ENCODE measurements around the gene GALNT7. TPM values are rescaled to one million over a fixed set of nuclear protein-coding genes. Genes with fewer than 3 reads are reported as not detected.

The GALNT7 gene
- total and polyA plus RNA-seq, 2 of the 13 experiments (the other 11 are each of a cell fraction or from before 2014, with no cell fraction given) = 0.08 to 0.13 TPM

GRCh38 chr4:173370477-173371291 is 202.1 kb downstream of the GALNT7 start, which contains the start of gene SAP30 (continued):
- TF ChIP-seq ZBTB46 (CRISPR knock-in tag; IDR thresholded peaks at IDR 0.05; ENCODE audit: borderline replicate concordance) (no peak), ZNF296 (CRISPR knock-in tag; conservative IDR thresholded peaks at IDR 0.05) (no peak), ZNF558 (CRISPR knock-in tag; IDR thresholded peaks at IDR 0.05; ENCODE audit: borderline replicate concordance) (peak; percentile 57; the same call in 1 of the 2 replicates), ZNF256 (CRISPR knock-in tag; conservative IDR thresholded peaks at IDR 0.05) (no peak), TFAP4 (IDR thresholded peaks at IDR 0.05; ENCODE audit: borderline replicate concordance, low read depth) (peak; percentile 60; the same call in 1 of the 2 replicates), HMG20B (CRISPR knock-in tag; conservative IDR thresholded peaks at IDR 0.05) (no peak), ZNF530 (CRISPR knock-in tag; IDR thresholded peaks at IDR 0.05; ENCODE audit: low read depth) (no peak), ELF4 (CRISPR knock-in tag; IDR thresholded peaks at IDR 0.05; ENCODE audit: borderline replicate concordance) (no peak), FLYWCH1 (CRISPR knock-in tag; IDR thresholded peaks at IDR 0.05) (no peak), GZF1 (CRISPR knock-in tag; IDR thresholded peaks at IDR 0.05) (no peak), ZNF589 (CRISPR knock-in tag; conservative IDR thresholded peaks at IDR 0.05) (no peak), DMAP1 (CRISPR knock-in tag; IDR thresholded peaks at IDR 0.05) (no peak), CEBPB (IDR thresholded peaks at IDR 0.05; ENCODE audit: borderline replicate concordance, low read depth, low read length) (no peak), ZFP37 (CRISPR knock-in tag; IDR thresholded peaks at IDR 0.05; ENCODE audit: borderline replicate concordance) (no peak), ZNF83 (CRISPR knock-in tag; IDR thresholded peaks at IDR 0.05; ENCODE audit: borderline replicate concordance) (no peak), TIGD3 (CRISPR knock-in tag; IDR thresholded peaks at IDR 0.05; ENCODE audit: borderline replicate concordance) (no peak; the same call in 1 of the 2 replicates), JARID2 (CRISPR knock-in tag; IDR thresholded peaks at IDR 0.05; ENCODE audit: insufficient replicate concordance) (peak; percentile 73), ZSCAN20 (CRISPR knock-in tag; IDR thresholded peaks at IDR 0.05; ENCODE audit: borderline replicate concordance) (0 out of 2 replicates have a peak, but pooled peaks have one; percentile 45), HOXA7 (CRISPR knock-in tag; IDR thresholded peaks at IDR 0.05) (no peak), SRSF4 (IDR thresholded peaks at IDR 0.05; ENCODE audit: low read depth, low read length, poor library complexity, severe bottlenecking) (no peak), NFE2L1 (CRISPR knock-in tag; IDR thresholded peaks at IDR 0.05; ENCODE audit: borderline replicate concordance) (no peak), ZNF510 (CRISPR knock-in tag; IDR thresholded peaks at IDR 0.05; ENCODE audit: low read depth) (0 out of 2 replicates have a peak, but pooled peaks have one; percentile 64), CAMTA2 (CRISPR knock-in tag; IDR thresholded peaks at IDR 0.05; ENCODE audit: borderline replicate concordance) (no peak), ZNF251 (CRISPR knock-in tag; IDR thresholded peaks at IDR 0.05) (no peak), TFDP2 (CRISPR knock-in tag; IDR thresholded peaks at IDR 0.05) (peak; percentile 75)

All from HepG2 (cell line).